DMS114 treated with DMSO at 0.1 percent for 48 hours (cell line): ENCODE measurements around the gene CMTM8.

Experiments used
- DNase-seq: peaks from one replicate; lab custom pipeline; 2025; ENCODE audit not compliant: unreplicated experiment; lab: John Stamatoyannopoulos, UW

Gene CMTM8

GRCh38 chr3:32334675-32335074 lies 96.2 kb downstream of the CMTM8 start:
- no peak for DNase-seq

DNA sequence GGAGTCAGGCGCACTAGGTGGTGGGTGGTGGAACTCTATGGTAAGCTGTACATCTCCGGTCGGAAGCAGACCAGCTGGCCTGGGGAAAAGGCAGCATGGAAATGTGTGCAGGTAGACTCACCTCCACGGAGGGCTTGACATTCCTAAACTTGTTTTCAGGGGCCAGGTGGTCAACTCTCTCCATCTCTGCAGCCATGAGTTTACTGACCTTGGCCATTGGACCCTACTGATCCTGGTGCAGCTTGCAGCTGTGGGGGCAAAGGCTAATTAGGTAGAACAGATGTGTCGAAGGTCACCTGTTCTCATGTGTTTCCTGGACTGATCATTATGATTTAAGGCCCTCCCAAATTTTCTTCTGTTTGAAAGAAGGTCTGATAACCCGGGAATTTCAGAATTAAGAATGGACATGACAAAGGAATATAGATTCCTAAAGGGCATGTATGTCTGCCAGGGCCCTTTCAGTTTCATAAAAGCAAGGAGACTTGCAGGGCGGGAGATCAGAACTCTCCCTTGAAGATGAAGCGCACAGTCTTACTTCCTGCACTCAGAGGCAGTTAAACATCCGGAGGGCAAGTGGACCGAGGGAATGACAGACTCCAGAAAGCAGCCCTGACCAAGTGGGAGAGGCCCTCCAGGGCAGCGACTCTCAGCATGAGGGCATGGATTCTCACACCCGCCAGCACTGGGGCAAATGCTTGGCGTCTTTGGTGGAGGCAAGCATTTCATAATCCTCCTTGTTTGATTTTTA lies 97.1 kb downstream of the CMTM8 start:
- DNase-seq: no peak

DNA sequence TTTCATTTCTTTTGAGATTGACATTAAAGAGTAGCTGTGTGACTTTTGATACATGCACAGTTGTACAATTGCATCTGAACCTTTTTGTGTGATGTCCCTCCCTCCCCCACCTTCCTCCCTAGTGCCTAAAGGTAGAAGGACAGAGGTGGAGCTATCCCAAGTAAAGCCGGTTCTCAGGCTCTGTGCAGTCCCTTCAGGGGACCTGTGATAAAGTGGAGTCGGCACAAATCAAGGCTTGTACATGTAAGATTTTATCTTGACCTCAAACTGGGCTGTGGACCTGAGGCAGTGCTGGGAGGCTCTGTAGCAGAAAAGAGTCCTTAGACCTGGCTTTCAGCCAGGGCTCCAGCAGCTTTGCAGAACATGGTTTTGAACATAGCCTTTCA lies 97.6 kb downstream of the CMTM8 start:
- no peak for DNase-seq

GRCh38 chr3:32337505-32337904 lies 99.0 kb downstream of the CMTM8 start:
- DNase-seq: no peak

- DNase-seq: peak; percentile 38
These were observed 101.6 kb downstream of the CMTM8 start for GRCh38 chr3:32340039-32340438.

GRCh38 chr3:32340611-32341365 lies 102.3 kb downstream of the CMTM8 start:
- no peak for DNase-seq

- DNase-seq: no peak
These were observed 109.1 kb downstream of the CMTM8 start for GRCh38 chr3:32347343-32348125.

DNA sequence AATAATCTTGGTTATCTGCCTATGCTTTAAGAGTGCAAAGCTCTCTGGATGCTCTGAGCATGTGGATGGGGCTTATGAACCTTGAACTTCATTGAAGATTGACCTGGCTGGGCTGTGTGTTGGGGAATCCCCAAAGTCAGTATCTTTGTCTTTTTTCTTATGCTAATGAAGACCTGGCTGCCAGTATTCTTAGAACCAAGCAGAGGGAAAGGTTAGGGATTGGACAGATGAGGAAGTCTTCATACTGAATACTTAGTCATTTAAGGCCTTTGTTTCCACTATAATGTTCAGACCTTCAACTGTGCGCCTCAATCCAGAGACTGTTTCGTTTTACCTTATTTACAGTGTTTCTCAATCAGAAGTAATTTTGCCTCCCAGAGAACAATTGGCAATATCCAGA lies 110.7 kb downstream of the CMTM8 start:
- no peak for DNase-seq

- DNase-seq: no peak
These were observed 114.1 kb downstream of the CMTM8 start for GRCh38 chr3:32352563-32352962.

DNA sequence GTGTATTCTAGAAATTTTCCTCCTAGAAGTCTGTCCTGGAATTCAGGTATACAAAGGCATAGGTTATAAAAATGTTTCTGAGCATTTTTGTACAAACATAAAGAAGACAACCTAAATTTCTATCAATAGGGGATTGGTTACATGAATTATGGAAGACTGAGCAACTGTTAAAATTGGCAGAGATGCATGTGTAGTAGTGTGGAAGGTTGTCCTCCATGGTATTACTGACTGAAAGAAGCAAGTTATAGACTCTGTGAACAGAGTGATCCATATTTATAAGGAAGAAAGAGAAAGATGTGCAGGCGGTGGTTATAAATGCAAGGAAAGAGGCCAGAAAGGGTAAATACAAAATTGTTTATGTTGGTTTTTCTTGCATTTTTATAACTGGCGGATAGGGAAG lies 114.9 kb downstream of the CMTM8 start:
- DNase-seq: no peak

- no peak for DNase-seq
These were observed 115.9 kb downstream of the CMTM8 start for GRCh38 chr3:32354362-32354778.

DNA sequence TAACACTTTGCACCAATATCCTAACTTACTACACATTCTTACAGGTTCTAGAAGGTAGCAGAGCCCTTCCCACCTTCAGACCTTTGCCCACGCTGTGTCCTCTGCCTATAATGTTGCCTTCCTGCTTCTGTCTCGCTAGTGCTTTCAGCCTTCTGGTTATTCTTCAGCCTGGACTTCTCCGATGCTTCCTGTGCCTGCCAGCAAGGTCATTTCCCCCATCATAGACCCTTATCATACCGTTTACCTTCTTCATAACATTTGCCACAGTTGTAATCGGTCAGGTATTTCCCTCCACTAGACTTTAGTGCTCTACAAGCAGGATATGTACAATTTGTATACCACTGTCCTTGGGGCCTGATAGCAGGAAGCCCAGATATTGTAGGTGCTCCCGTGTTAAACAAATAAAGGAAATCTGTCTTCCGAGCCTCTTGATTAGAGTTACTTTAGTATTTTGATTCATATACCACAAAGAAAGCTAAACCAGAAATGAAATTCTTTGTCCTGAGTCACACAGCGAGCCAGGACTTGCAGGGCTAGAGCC lies 117.3 kb downstream of the CMTM8 start:
- DNase-seq: no peak

GRCh38 chr3:32359766-32360492 lies 121.4 kb downstream of the CMTM8 start:
- no peak for DNase-seq

DNA sequence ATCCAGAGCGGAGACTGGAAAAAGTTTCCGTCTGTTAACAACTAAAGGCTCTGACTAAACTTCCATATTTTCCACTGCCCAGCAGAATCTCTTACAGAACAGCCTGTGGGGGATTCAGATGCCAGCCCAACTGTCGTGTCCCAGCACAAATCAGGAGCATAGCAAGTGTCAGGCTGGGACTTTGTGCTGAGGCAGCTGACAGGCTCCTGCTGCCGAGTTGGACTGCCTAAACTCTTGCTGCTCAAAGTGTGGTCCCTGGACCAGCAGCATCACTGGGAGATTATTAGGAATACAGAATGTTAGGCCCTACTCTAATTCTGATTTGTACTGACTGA lies 122.0 kb downstream of the CMTM8 start:
- DNase-seq: no peak

DNA sequence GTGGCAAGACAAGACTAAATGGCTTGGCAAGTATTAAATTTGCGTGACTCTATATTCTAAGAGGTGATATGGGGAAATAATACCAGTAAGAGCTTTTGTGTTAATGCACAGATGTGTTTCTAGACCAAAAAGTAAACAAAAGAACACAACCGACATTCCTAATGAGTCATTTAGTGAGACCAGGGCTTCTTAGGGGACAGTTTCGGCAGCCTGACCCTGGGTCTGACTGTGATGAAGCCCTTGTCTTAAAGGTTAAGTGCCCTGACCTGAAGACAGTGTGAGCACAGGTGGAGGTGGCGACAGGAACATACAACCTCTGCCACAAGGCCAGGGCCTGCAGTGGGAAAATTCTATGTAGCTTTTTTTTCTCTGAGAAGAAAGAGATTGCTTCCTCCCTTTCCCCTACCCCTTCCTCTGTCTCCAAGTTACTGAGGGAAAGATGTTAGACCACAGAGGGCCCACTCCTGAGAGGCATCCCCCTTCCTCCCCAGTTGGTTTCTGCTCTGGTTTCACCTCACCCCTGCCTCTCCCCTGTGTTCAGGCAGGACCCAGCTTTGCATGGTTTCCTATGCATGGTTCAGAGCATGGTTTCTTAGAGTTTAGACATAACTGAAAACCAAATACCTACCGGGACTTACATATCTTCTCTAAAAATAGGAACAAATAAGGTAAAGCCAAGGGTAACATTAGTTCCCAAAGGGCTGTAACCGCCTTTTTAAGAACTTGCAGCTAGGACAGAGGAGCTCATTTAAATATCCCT lies 128.3 kb downstream of the CMTM8 start:
- no peak for DNase-seq

- no peak for DNase-seq
These were observed 129.0 kb downstream of the CMTM8 start for GRCh38 chr3:32367442-32367841.

DNA sequence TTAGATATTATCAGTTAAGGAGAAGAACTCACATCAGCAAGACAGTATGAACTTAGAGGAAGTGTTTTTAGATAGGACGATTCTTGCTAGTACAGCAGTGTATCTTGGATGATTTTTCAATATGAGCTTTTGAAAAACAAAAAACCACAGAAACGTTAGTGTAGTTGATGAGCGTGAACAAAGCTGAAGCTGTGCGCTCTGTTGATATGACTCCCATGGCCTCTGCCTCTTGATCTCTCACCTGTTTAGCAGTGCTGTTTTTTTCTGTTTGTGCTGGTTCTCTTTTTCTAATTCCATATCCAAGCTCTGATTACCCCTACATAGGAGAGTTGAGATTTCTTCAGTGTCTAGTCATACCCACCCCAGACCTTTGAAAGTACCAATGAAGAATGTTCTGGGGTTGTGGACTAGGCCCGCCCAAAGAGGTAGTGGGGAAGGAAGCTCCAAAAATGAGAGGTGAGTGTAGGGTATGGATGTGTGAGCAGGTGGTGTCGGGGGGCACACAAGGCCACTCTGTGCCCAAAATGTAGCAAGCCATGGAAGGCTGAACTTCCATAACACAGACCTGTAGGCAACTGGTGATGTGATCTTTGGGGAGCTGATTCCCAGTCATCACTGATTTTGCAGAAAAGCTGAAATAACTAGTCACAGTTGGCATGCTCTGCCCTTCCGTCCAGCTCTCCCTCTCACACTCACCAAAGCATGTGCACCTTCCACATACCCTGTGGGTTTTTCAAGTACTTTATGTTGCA lies 133.2 kb downstream of the CMTM8 start:
- no peak for DNase-seq

- no peak for DNase-seq
These were observed 133.7 kb downstream of the CMTM8 start for GRCh38 chr3:32372213-32372490.

GRCh38 chr3:32373276-32373675 lies 134.8 kb downstream of the CMTM8 start:
- no peak for DNase-seq

GRCh38 chr3:32373844-32374243 lies 135.4 kb downstream of the CMTM8 start:
- no peak for DNase-seq
